OCI-LY3 (cell line): ENCODE results near the gene NSA2.

Experiments used
- H2AFZ ChIP-seq: fragments of 200-600, 300-600 bp; shearing (Covaris generic); 2 replicates; pipeline ENCODE4 v1.6.0; 2014; ENCODE audit warnings: antibody characterized with exemption, low read depth, low read length
- H3K27ac ChIP-seq: fragments of 200-600, 300-600 bp; sonication (generic); 2 replicates; pipeline ENCODE4 v1.5.1; 2014; ENCODE audit warnings: mild to moderate bottlenecking, low read length, moderate library complexity, mixed read lengths
- H3K27me3 ChIP-seq: fragments of 200-600, 300-600 bp; sonication (generic); 2 replicates; pipeline ENCODE4 v1.6.1; 2014; ENCODE audit warnings: low read depth, low read length, mixed read lengths
- H3K36me3 ChIP-seq: fragments of 200-600, 300-600 bp; sonication (generic); replicated peaks from 2 replicates; pipeline ENCODE3; 2014; ENCODE audit warnings: low read depth, low read length, mixed read lengths
- H3K4me1 ChIP-seq: fragments of 300-600, 200-600 bp; sonication (generic); 2 replicates; pipeline ENCODE4 v1.6.1; 2014; ENCODE audit warnings: low read length, mixed read lengths
- H3K4me2 ChIP-seq: fragments of 200-600, 300-600 bp; sonication (generic); 2 replicates; pipeline ENCODE4 v1.6.1; 2014; ENCODE audit warnings: low read length, mixed read lengths
- H3K4me3 ChIP-seq: fragments of 300-600, 200-600 bp; sonication (generic); 2 replicates; pipeline ENCODE4 v1.5.1; 2014; ENCODE audit warnings: antibody characterized with exemption, mild to moderate bottlenecking, low read length, moderate library complexity
- H3K79me2 ChIP-seq: fragments of 300-600, 200-600 bp; shearing (Covaris generic); 2 replicates; pipeline ENCODE4 v1.6.1; 2014; ENCODE audit warnings: mild to moderate bottlenecking, low read length, mixed read lengths
- H3K9ac ChIP-seq: fragments of 300-600, 200-600 bp; shearing (Covaris generic); 2 replicates; pipeline ENCODE4 v1.6.0; 2014; ENCODE audit warnings: mild to moderate bottlenecking, low read length, moderate library complexity
- H3K9me3 ChIP-seq: fragments of 200-600, 300-600 bp; shearing (Covaris generic); 2 replicates; pipeline ENCODE4 v1.6.1; 2014; ENCODE audit warnings: low read length, mixed read lengths; ENCODE audit not compliant: insufficient read depth
- H4K20me1 ChIP-seq: fragments of 200-600, 300-600 bp; sonication (generic); 2 replicates; pipeline ENCODE4 v1.6.1; 2016; ENCODE audit warnings: low read length, mixed read lengths; ENCODE audit not compliant: insufficient read depth
- EZH2phosphoT487 ChIP-seq: fragments of 200-600 bp; shearing (Covaris generic); IDR thresholded peaks from 2 replicates; pipeline ENCODE4 v1.6.1; 2018; ENCODE audit warnings: antibody characterized with exemption, mixed run types, low read depth
- TF ChIP-seq, protein P1 (sequence below): fragments of 200-600, 300-600 bp; sonication (generic); IDR thresholded peaks from 2 replicates; pipeline ENCODE4 v1.5.1; 2014; ENCODE audit warnings: antibody characterized with exemption, low read length, low read depth

Gene NSA2

DNA sequence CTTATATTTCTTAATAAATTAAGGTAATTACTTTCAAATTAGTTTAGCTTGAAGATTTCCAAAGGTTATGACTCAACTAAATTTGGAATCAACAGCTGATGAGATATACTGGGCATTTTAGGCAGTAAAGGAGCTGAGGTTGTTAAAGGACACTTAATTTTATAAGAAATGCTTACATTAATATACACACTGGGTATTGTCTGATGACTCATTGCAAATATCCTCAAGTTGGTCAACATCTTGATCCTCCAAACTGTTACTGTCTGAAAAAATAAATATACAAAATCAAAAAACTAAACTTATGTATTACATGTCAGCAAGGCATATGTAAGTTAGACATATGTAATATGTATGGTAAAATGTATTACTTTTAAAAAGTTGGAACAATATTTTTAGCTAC, 3.5 kb upstream of the NSA2 start:
- H3K36me3 ChIP-seq, result peaks cover under 1% of the 10 kb centered on the region
- peaks cover 42% of the 10 kb centered on the region for H3K79me2 ChIP-seq
- no peak overlapping the region for H3K9ac ChIP-seq
- H3K27ac ChIP-seq, result no peak overlapping the region
- H4K20me1 ChIP-seq, result no peaks in the 10 kb centered on the region
- no peak overlapping the region for H3K4me3 ChIP-seq
- H3K4me2 ChIP-seq, result no peak overlapping the region
- no peaks in the 10 kb centered on the region for H3K9me3 ChIP-seq
- H3K27me3 ChIP-seq, result no peaks in the 10 kb centered on the region
- peaks cover 11% of the 10 kb centered on the region for H3K4me1 ChIP-seq
- TF ChIP-seq, protein P1, sequence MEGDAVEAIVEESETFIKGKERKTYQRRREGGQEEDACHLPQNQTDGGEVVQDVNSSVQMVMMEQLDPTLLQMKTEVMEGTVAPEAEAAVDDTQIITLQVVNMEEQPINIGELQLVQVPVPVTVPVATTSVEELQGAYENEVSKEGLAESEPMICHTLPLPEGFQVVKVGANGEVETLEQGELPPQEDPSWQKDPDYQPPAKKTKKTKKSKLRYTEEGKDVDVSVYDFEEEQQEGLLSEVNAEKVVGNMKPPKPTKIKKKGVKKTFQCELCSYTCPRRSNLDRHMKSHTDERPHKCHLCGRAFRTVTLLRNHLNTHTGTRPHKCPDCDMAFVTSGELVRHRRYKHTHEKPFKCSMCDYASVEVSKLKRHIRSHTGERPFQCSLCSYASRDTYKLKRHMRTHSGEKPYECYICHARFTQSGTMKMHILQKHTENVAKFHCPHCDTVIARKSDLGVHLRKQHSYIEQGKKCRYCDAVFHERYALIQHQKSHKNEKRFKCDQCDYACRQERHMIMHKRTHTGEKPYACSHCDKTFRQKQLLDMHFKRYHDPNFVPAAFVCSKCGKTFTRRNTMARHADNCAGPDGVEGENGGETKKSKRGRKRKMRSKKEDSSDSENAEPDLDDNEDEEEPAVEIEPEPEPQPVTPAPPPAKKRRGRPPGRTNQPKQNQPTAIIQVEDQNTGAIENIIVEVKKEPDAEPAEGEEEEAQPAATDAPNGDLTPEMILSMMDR, result no peak
- no peak for TF ChIP-seq EZH2phosphoT487
- no peak overlapping the region for H2AFZ ChIP-seq

DNA sequence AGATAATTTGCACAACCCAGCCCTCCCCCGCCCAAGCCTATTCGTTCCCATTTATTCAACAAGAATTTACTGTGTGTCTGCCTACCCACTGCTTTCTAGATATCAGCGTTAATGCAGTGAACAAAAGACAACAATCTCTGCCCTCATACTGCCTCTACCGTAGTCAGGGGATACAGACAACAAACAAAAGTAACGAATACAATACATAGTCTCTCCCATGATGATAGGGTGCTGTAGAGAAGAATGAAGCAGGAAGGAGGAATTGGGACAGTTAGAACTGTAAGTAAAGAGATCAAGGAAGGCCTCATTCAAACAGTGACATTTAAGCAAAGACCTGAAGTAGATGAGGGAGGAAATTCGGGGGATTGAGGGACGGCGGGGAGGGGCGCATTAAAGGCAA, 1.8 kb upstream of the NSA2 start:
- H3K36me3 ChIP-seq, result peaks cover under 1% of the 10 kb centered on the region
- no peaks in the 10 kb centered on the region for H3K27me3 ChIP-seq
- no peak overlapping the region for H3K4me2 ChIP-seq
- H3K79me2 ChIP-seq, result peaks cover 44% of the 10 kb centered on the region
- H4K20me1 ChIP-seq, result no peaks in the 10 kb centered on the region
- TF ChIP-seq, protein P1, result no peak
- no peak for TF ChIP-seq EZH2phosphoT487
- no peak overlapping the region for H3K27ac ChIP-seq
- no peak overlapping the region for H3K4me3 ChIP-seq
- H2AFZ ChIP-seq, result no peak overlapping the region
- H3K4me1 ChIP-seq, result peaks cover 11% of the 10 kb centered on the region
- H3K9me3 ChIP-seq, result no peaks in the 10 kb centered on the region
- H3K9ac ChIP-seq, result no peak overlapping the region

DNA sequence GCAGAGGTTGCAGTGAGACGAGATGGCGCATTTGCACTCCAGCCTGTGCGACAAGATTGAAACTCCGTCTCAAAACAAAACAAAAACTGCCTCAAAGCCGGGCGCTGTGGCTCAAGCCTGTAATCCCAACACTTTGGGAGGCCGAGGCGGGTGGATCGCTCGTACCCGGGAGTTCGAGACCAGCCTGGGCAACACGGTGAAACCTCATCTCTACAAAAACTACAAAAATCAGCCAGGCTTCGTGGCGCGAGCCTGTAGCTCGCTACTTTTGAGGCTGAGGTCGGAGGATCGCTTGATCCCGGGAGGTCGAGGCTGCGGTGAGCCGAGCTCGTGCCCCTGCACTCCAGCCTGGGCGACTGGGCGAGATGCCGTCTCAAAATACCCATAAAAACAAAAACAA, 1.1 kb upstream of the NSA2 start:
- no peak overlapping the region for H2AFZ ChIP-seq

DNA sequence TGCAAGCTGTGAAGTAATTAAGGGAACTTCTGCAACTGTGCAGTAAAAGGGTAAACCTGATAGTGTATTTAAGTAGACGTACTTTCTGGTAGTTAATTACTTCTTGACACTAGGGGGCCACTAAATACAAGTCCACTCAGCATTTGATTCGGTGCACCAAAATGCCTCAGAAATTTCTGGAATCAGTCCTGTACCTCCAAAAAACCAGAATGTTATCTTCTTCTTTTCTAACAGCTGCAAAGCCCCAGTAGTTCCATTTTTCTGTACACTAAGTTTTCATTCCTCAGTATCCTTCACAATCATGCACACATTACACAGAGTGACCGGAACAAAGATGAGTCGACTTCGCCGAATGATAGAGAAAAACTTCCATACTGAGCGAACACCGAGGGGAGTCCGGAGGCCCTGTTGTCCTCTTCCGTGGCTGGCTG, 616 bp upstream of the NSA2 start:
- H3K79me2 ChIP-seq, result peaks cover 44% of the 10 kb centered on the region
- H3K36me3 ChIP-seq, result peaks cover 2% of the 10 kb centered on the region
- no peak for TF ChIP-seq EZH2phosphoT487
- TF ChIP-seq, protein P1, result peak; percentile 49

More for the DNA sequence above, 1.1 kb upstream of the NSA2 start:
- peak overlapping the region; percentile 98 for H3K4me3 ChIP-seq
- peaks cover 44% of the 10 kb centered on the region for H3K79me2 ChIP-seq
- H3K36me3 ChIP-seq, result peaks cover 2% of the 10 kb centered on the region
- H3K4me1 ChIP-seq, result peaks cover 11% of the 10 kb centered on the region
- no peaks in the 10 kb centered on the region for H4K20me1 ChIP-seq
- H3K27ac ChIP-seq, result no peak overlapping the region
- TF ChIP-seq, protein P1, result no peak
- no peak for TF ChIP-seq EZH2phosphoT487
- no peaks in the 10 kb centered on the region for H3K27me3 ChIP-seq
- H3K9me3 ChIP-seq, result no peaks in the 10 kb centered on the region
- H3K4me2 ChIP-seq, result peak overlapping the region; percentile 62
- H3K9ac ChIP-seq, result peak overlapping the region; percentile 78

More for the DNA sequence above, 616 bp upstream of the NSA2 start:
- Histone ChIP-seq H3K9me3 (no peaks in the 10 kb centered on the region), H3K9ac (peak overlapping the region; percentile 78), H3K27me3 (no peaks in the 10 kb centered on the region), H4K20me1 (no peaks in the 10 kb centered on the region), H3K4me3 (peak overlapping the region; percentile 98), H3K4me1 (peaks cover 11% of the 10 kb centered on the region), H3K4me2 (peak overlapping the region; percentile 62), H2AFZ (peak overlapping the region; percentile 84), H3K27ac (peak overlapping the region; percentile 59)
